Naive B cell (primary cell): ENCODE results near the gene CCL26. TPM values are rescaled to one million over a fixed set of nuclear protein-coding genes. Genes with fewer than 3 reads are reported as not detected.

Experiments used
- ATAC-seq, 2 donors: fragments of 150-1000 bp; cut with Tn5 transposase; 2 replicates each; pipeline ENCODE4 v1.10.0; 2021; ENCODE audit warnings: low read depth in 2 of 2, mild to moderate bottlenecking in 2 of 2, moderate library complexity in 2 of 2
- DNase-seq: peaks from one replicate; pipeline ENCODE4 v3.0.0; 2022
- H3K27ac Mint-ChIP-seq, 6 donors: one replicate each; pipeline ENCODE4 v1.8.0; 2020 to 2022; ENCODE audit warnings: mild to moderate bottlenecking in 6 of 6, mixed read lengths in 6 of 6, moderate library complexity in 5 of 6, inconsistent platforms in 2 of 6
- H3K27me3 Mint-ChIP-seq, 3 donors: one replicate each; pipeline ENCODE4 v1.8.0; 2021 to 2022; ENCODE audit warnings: mixed read lengths in 3 of 3, mild to moderate bottlenecking in 1 of 3
- H3K36me3 Mint-ChIP-seq, 2 donors: one replicate each; pipeline ENCODE4 v1.8.0; 2020 to 2022; ENCODE audit warnings: mixed read lengths in 2 of 2, inconsistent platforms in 1 of 2, mild to moderate bottlenecking in 1 of 2
- H3K4me1 Mint-ChIP-seq, 3 donors: one replicate each; pipeline ENCODE4 v1.8.0; 2020 to 2022; ENCODE audit warnings: mixed read lengths in 3 of 3, inconsistent platforms in 1 of 3, mild to moderate bottlenecking in 1 of 3, moderate library complexity in 1 of 3
- H3K4me3 Mint-ChIP-seq, 8 donors: one replicate each; pipeline ENCODE4 v1.8.0; 2020 to 2022; ENCODE audit warnings: mild to moderate bottlenecking in 8 of 8, mixed read lengths in 8 of 8, moderate library complexity in 8 of 8, inconsistent platforms in 2 of 8
- H3K9me3 Mint-ChIP-seq, 7 donors: one replicate each; pipeline ENCODE4 v1.8.0; 2020 to 2022; ENCODE audit warnings: mixed read lengths in 7 of 7, mild to moderate bottlenecking in 5 of 7, inconsistent platforms in 2 of 7, moderate library complexity in 1 of 7
- polyA plus RNA-seq, 6 donors: library from polyadenylated mRNA; unstranded; fragments of 300-500 nt; fragmentation: Illumina TruSeq; gene quantifications; one replicate each; pipeline ENCODE4 v1.2.3, GENCODE V29; 2021; ENCODE audit warnings: low read depth in 6 of 6

The CCL26 gene
- not detected for polyA plus RNA-seq

GRCh38 chr7:75772081-75773077 lies at the start of gene CCL26:
Gene CCL26 (minus strand): TSS chr7:75772211. CDS start chr7:75772176, 35 bp downstream.
- Mint-ChIP-seq H3K36me3 (no peaks in the 10 kb centered on the region), H3K9me3 (no peaks in the 10 kb centered on the region), H3K27ac (peak within 1 kb of the TSS in 1 of 6 donors; percentile 17), H3K27me3 (no peaks in the 10 kb centered on the region), H3K4me1 (peaks cover 5 to 9% (median 7%) of the 10 kb centered on the region in 3 donors), H3K4me3 (no peak within 1 kb of the TSS)
- ATAC-seq (no peak), DNase-seq (no peak)

DNA sequence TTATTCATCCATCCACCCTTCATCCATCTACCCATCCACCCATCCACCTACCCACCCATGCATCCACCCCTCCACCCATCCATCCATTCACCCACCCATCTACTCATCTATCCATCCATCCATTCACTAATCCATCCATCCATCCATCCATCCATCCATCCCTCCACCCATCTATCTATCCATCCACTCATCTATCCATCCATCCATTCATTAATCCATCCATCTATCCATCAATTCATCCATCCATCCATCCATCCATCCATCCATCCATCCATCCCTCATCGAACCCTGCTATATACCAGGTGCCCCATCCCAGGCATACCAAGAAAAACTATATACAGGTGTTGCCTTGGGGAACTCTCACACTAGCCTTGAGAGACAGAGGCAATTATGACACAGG lies 48.7 kb upstream of the CCL26 start:
- no peak overlapping the region for H3K4me3 Mint-ChIP-seq
- no peaks in the 10 kb centered on the region for H3K4me1 Mint-ChIP-seq
- H3K27me3 Mint-ChIP-seq = peaks cover 0 to 26% (median 26%) of the 10 kb centered on the region in 3 donors
- ATAC-seq = no peak
- H3K36me3 Mint-ChIP-seq = peaks cover 0 to 5% of the 10 kb centered on the region in 2 donors
- no peak for DNase-seq
- H3K27ac Mint-ChIP-seq = peak overlapping the region in 1 of 6 donors; percentile 38
- peaks cover 0 to 5% (median 0%) of the 10 kb centered on the region in 7 donors for H3K9me3 Mint-ChIP-seq

DNA sequence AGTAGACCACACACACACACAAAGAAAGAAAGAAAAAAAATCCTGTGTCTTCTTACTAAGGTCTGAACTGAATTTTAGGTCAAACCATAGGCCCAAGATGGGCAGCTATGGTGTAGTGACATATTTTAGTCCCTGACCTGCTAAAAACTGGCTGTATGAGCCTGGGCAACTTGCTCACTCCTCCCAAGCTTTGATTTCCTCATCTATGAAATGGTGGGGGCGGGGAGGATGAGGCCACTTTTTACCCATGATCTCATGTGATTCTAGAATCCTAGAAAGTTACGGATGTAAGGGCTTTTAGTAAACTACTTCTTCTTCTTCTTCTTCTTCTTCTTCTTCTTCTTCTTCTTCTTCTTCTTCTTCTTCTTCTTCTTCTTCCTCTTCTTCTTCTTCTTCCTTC lies 47.7 kb upstream of the CCL26 start:
- DNase-seq (no peak), ATAC-seq (no peak)
- Mint-ChIP-seq H3K36me3 (peaks cover 0 to 5% of the 10 kb centered on the region in 2 donors), H3K27ac (no peak overlapping the region), H3K27me3 (peaks cover 0 to 26% (median 21%) of the 10 kb centered on the region in 3 donors), H3K9me3 (peaks cover 0 to 5% (median 0%) of the 10 kb centered on the region in 7 donors), H3K4me1 (no peaks in the 10 kb centered on the region), H3K4me3 (no peak overlapping the region)

DNA sequence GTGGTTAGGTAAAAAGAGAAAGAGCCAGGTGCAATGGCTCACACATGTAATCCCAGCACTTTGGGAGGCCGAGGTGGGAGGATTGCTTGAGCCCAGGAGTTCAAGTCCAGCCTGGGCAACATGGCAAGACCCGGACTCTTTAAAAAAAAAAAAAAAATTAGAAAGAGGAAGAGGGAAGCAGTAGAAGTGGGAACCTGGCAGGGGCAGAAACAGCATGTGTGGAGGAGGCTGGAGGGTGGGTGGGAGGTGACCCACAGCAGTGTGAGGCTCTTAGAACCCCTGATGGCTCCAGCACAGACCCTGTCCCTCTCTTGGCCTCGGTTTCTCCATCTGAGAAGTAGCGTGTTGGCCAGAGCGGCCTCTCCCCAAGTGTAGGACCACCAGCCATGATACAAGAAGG lies 46.5 kb upstream of the CCL26 start:
- H3K27me3 Mint-ChIP-seq = peaks cover 4 to 35% (median 21%) of the 10 kb centered on the region in 3 donors
- ATAC-seq (no peak), DNase-seq (no peak)
- peak overlapping the region in 2 of 6 donors; percentile 50 to 61 for H3K27ac Mint-ChIP-seq
- H3K36me3 Mint-ChIP-seq = peaks cover 0 to 5% of the 10 kb centered on the region in 2 donors
- H3K9me3 Mint-ChIP-seq = peaks cover 0 to 5% (median 0%) of the 10 kb centered on the region in 7 donors
- H3K4me3 Mint-ChIP-seq = no peak overlapping the region
- no peaks in the 10 kb centered on the region for H3K4me1 Mint-ChIP-seq

DNA sequence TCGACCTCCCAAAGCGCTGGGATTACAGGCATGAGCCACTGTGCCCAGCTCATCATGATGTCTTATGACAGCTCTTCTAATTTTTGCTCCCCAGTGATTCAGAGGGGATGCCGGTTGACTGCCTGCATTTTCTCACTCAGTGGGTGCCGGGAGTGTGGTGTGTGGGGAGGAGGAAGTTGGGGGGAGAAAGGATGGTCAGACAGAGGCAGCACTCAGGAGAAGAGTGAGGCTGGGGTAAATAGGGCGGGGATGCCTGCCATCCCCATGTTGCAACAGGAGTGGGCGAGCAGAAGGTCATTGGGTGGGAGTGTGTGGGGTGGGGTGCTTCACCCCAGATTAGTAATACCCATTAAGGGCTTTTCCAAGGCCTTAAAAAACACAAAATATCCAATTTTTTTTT lies 45.1 kb upstream of the CCL26 start:
- no peak for DNase-seq
- Mint-ChIP-seq H3K27me3 (peaks cover 8 to 28% (median 27%) of the 10 kb centered on the region in 3 donors), H3K9me3 (peaks cover 0 to 5% (median 0%) of the 10 kb centered on the region in 7 donors), H3K4me1 (no peaks in the 10 kb centered on the region), H3K36me3 (peaks cover 0 to 5% of the 10 kb centered on the region in 2 donors), H3K27ac (no peak overlapping the region), H3K4me3 (no peak overlapping the region)
- ATAC-seq = no peak

- Mint-ChIP-seq H3K9me3 (peaks cover 0 to 1% (median 0%) of the 10 kb centered on the region in 7 donors), H3K27me3 (peaks cover 8 to 18% (median 18%) of the 10 kb centered on the region in 3 donors), H3K4me1 (no peaks in the 10 kb centered on the region), H3K36me3 (peaks cover 0 to under 1% of the 10 kb centered on the region in 2 donors), H3K4me3 (no peak overlapping the region), H3K27ac (peak overlapping the region in 1 of 6 donors; percentile 21)
- ATAC-seq (no peak), DNase-seq (no peak)
Observed at GRCh38 chr7:75815418-75816064, 43.5 kb upstream of the CCL26 start.

GRCh38 chr7:75814407-75814947 lies 42.5 kb upstream of the CCL26 start:
- Mint-ChIP-seq H3K27me3 (peaks cover 8 to 12% (median 9%) of the 10 kb centered on the region in 3 donors), H3K27ac (no peak overlapping the region), H3K4me3 (no peak overlapping the region), H3K9me3 (no peaks in the 10 kb centered on the region), H3K36me3 (no peaks in the 10 kb centered on the region), H3K4me1 (no peaks in the 10 kb centered on the region)
- DNase-seq = no peak
- no peak for ATAC-seq

DNA sequence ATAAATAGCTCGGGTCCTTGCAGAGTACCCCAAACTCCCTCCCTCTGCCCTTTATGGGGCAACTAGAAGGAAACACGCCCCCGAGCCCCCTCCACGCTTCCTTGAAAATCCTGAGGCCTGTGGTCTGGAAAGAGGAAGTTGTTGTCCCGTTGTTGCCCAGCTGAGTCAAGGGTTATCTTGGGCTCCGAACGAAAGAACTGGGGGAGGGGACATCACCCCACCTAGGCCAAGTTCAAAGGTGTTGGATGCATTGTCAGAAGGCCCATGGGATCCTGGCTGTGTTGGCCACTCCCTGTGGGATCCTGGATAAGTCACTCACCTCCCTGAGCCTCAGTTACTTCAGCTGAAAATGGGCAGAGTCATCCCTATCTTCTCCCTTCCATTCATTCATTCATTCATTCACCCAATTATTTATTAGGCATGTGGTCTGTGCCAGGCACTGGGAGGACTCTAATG lies 41.8 kb upstream of the CCL26 start, which contains the start of gene CCL24:
Gene CCL24, minus strand, starts transcription at position 26 of the 456 bp plus-strand sequence. CDS start 91 bp downstream, outside the sequence.
- Mint-ChIP-seq H3K4me3 (no peak within 1 kb of the TSS), H3K27me3 (peaks cover 8 to 12% (median 9%) of the 10 kb centered on the region in 3 donors), H3K36me3 (no peaks in the 10 kb centered on the region), H3K27ac (peak within 1 kb of the TSS in 1 of 6 donors; percentile 6), H3K9me3 (no peaks in the 10 kb centered on the region), H3K4me1 (no peaks in the 10 kb centered on the region)
- ATAC-seq (no peak), DNase-seq (no peak)

DNA sequence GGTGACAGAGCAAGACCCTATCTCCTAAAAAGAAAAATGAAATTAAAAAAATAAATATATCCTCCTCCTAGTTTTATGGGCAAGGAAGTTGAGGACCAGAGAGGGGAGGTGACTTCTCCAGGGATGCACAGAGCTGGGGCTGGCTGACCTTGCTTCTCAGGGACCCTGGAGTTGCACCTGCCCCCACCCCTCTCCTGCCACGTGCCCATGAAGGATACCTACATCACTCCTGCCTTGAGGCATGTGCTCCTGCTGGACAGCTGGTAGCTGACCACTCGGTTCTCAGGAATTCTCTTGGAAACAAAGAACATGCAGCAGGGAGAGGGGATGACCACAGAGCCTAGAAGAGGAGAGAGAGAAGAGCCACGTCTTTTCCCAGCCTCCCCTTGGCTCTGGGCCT lies 41.1 kb upstream of the CCL26 start:
- H3K9me3 Mint-ChIP-seq = peaks cover 0 to 1% (median 0%) of the 10 kb centered on the region in 7 donors
- H3K36me3 Mint-ChIP-seq = no peaks in the 10 kb centered on the region
- no peak for DNase-seq
- H3K4me3 Mint-ChIP-seq = no peak overlapping the region
- no peaks in the 10 kb centered on the region for H3K4me1 Mint-ChIP-seq
- no peak overlapping the region for H3K27ac Mint-ChIP-seq
- peaks cover 8 to 9% (median 9%) of the 10 kb centered on the region in 3 donors for H3K27me3 Mint-ChIP-seq
- no peak for ATAC-seq

- peaks cover 0 to 1% of the 10 kb centered on the region in 2 donors for H3K36me3 Mint-ChIP-seq
- H3K4me1 Mint-ChIP-seq = no peaks in the 10 kb centered on the region
- H3K27me3 Mint-ChIP-seq = peaks cover 7 to 9% (median 8%) of the 10 kb centered on the region in 3 donors
- no peak for DNase-seq
- ATAC-seq = no peak
- H3K9me3 Mint-ChIP-seq = peaks cover 0 to 11% (median 6%) of the 10 kb centered on the region in 7 donors
- H3K4me3 Mint-ChIP-seq = no peak overlapping the region
- peak overlapping the region in 1 of 6 donors; percentile 47 for H3K27ac Mint-ChIP-seq
Observed at GRCh38 chr7:75811894-75812678, 40.1 kb upstream of the CCL26 start.

DNA sequence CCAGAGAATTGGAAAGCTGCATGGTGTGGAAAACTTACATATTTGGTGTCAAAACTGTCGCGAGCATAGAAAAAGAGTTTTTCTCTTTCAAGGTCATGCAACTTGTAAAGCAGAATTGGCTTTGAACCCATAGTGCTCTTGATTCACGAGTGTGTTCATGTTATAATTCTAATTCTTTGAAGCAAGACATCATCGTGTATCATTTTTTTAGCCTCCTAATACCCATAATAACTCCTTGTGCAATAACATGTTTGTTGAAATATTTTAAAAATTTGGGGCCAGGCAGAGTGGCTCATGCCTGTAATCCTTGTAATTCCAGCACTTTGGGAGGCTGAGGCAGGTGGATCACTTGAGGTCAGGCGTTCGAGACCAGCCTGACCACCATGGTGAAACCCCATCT lies 37.4 kb upstream of the CCL26 start:
- no peak overlapping the region for H3K4me3 Mint-ChIP-seq
- no peak for ATAC-seq
- H3K27me3 Mint-ChIP-seq = peaks cover 8 to 14% (median 8%) of the 10 kb centered on the region in 3 donors
- H3K4me1 Mint-ChIP-seq = no peaks in the 10 kb centered on the region
- DNase-seq = no peak
- peaks cover 5 to 9% of the 10 kb centered on the region in 2 donors for H3K36me3 Mint-ChIP-seq
- peaks cover 3 to 19% (median 14%) of the 10 kb centered on the region in 7 donors for H3K9me3 Mint-ChIP-seq
- H3K27ac Mint-ChIP-seq = no peak overlapping the region

GRCh38 chr7:75808106-75808505 lies 36.1 kb upstream of the CCL26 start:
- Mint-ChIP-seq H3K36me3 (peaks cover 5 to 9% of the 10 kb centered on the region in 2 donors), H3K27ac (peak overlapping the region in 1 of 6 donors; percentile 49), H3K9me3 (peaks cover 3 to 19% (median 14%) of the 10 kb centered on the region in 7 donors), H3K27me3 (peaks cover 4 to 19% (median 7%) of the 10 kb centered on the region in 3 donors), H3K4me1 (no peaks in the 10 kb centered on the region), H3K4me3 (no peak overlapping the region)
- no peak for DNase-seq
- no peak for ATAC-seq
